ENCODE results near the gene EPHA1. TPM values are rescaled to one million over a fixed set of nuclear protein-coding genes. Genes with fewer than 3 reads are reported as not detected.

Gene EPHA1
- total and polyA plus RNA-seq, 8 donors, result 4.7 to 31.9 (median 10.0) TPM

DNA sequence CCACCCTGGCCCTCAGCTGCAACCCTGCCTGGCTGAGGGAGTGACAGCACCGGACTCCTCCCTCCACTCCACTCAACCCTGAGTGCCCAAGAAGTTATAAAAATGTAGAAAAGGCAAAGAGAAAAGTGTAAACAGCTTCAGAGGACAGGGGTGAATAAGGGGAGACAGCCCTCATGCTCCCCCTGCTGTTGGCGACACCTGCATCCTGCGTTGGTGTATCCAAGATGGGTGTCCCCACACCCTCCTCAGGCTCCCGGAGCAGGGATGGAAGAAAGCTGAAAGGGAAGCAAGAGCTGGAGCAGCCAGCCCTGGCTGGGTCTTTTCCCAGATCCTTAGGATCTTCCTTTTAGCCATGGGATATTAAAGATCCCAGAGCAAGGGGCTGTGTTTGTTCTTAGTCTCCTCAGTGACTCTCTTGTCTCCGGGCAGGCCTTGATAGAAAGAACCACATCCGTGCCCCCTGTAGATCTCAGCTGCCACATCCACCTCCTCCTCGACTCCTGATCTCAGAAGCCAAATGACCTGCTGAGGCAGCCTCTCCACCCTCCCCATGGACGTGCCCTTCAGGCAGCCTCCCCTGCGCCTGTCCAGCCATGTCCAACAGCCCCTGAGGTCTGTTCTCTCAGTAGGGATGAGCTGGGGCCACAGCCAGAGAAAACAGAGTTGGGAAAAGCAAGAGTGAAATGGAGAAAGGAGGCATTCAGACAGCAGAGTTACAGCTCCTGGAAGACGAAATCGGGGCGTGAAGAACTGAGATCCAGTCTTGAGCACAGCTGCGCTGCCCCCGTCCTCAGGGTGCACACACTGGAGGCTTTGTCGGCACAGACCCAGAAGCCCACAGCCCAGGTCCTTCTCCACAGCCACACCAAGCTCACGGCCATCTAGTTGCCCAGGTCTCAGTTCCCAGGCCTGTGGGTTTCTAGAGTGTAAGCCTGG is 52.9 kb downstream of the EPHA1 start:
- H3K27ac ChIP-seq, result no peak overlapping the region
- WGBS, 5 donors, result 85 to 91% (median 89%) methylated on average over 16 of the region's 16 CpGs
- TF ChIP-seq, protein P1, sequence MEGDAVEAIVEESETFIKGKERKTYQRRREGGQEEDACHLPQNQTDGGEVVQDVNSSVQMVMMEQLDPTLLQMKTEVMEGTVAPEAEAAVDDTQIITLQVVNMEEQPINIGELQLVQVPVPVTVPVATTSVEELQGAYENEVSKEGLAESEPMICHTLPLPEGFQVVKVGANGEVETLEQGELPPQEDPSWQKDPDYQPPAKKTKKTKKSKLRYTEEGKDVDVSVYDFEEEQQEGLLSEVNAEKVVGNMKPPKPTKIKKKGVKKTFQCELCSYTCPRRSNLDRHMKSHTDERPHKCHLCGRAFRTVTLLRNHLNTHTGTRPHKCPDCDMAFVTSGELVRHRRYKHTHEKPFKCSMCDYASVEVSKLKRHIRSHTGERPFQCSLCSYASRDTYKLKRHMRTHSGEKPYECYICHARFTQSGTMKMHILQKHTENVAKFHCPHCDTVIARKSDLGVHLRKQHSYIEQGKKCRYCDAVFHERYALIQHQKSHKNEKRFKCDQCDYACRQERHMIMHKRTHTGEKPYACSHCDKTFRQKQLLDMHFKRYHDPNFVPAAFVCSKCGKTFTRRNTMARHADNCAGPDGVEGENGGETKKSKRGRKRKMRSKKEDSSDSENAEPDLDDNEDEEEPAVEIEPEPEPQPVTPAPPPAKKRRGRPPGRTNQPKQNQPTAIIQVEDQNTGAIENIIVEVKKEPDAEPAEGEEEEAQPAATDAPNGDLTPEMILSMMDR (IDR thresholded peaks at IDR 0.05), result no peak
- TF ChIP-seq POLR2AphosphoS5 (IDR thresholded peaks at IDR 0.05), result no peak
- no peak for TF ChIP-seq EP300 (IDR thresholded peaks at IDR 0.05)
- TF ChIP-seq POLR2A (IDR thresholded peaks at IDR 0.05), result no peak

DNA sequence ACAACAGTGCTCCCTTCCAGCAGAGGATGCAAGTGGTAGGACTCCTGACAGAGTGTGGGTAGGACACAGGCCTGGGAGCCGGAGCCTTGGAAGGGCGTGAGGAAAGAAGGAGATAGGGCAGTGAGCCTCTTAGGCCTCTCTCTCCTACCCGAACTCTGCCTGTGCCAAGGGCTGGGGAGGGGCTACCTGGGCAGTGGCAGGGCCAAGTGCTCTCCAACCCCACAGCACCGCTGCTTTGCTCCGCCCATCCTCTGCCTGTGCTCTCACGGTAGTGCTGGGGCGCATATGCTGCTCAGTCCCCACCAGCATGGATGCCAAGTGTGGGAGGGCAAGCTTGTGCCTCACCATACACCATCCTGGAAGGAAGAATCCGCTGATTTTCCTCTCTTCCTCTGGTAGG is 53.7 kb downstream of the EPHA1 start:
- H3K9me3 ChIP-seq, result no peaks in the 10 kb centered on the region
- no peak overlapping the region for H3K4me3 ChIP-seq
- H3K27ac ChIP-seq, result no peak overlapping the region
- peaks cover 0 to 50% (median 4%) of the 10 kb centered on the region in 3 donors for H3K27me3 ChIP-seq
- intact Hi-C loops (cut with DNase I; ENCODE audit: low total_unique reads), result no loop called here
- H3K4me1 ChIP-seq, result no peaks in the 10 kb centered on the region
- no peak for DNase-seq
- TF ChIP-seq POLR2AphosphoS5 (IDR thresholded peaks at IDR 0.05) (no peak), EP300 (IDR thresholded peaks at IDR 0.05) (no peak), POLR2A (IDR thresholded peaks at IDR 0.05) (no peak)
- TF ChIP-seq, protein P1 (IDR thresholded peaks at IDR 0.05), result no peak
- WGBS, 5 donors, result 67 to 80% (median 70%) methylated on average over 7 to 8 of the region's 8 CpGs
- no peaks in the 10 kb centered on the region for H3K36me3 ChIP-seq

More for the DNA sequence above, 52.9 kb downstream of the EPHA1 start:
- Histone ChIP-seq H3K36me3 (no peaks in the 10 kb centered on the region), H3K4me3 (no peak overlapping the region), H3K27me3 (peaks cover 0 to 53% (median 4%) of the 10 kb centered on the region in 3 donors), H3K9me3 (no peaks in the 10 kb centered on the region), H3K4me1 (no peaks in the 10 kb centered on the region)
- intact Hi-C loops (cut with DNase I; ENCODE audit: low total_unique reads), result no loop called here
- no peak for DNase-seq

DNA sequence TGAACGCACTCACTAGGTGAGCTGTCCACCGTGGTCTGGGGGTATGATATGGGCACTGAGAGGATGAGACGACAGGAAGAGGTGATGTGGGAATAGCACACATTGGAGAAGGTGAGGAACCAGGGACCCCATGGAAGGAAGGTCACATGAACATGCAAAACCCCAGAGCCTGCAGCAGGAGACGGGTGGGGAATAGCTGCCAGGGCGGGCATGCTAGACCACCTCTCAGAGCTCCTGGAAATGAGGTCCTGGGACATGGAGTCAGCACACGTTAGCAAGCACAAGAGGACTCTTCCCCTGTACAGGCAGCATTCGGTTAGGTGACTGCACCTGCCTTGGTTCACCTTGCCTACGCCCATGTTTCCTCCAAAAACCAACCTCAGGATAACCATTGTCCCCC is 54.3 kb downstream of the EPHA1 start:
- intact Hi-C loops (cut with DNase I; ENCODE audit: low total_unique reads), result no loop called here
- Histone ChIP-seq H3K4me3 (no peak overlapping the region), H3K27me3 (peaks cover 0 to 44% (median under 1%) of the 10 kb centered on the region in 3 donors), H3K9me3 (no peaks in the 10 kb centered on the region), H3K4me1 (no peaks in the 10 kb centered on the region), H3K27ac (no peak overlapping the region), H3K36me3 (no peaks in the 10 kb centered on the region)
- TF ChIP-seq POLR2AphosphoS5 (IDR thresholded peaks at IDR 0.05), result no peak
- TF ChIP-seq EP300 (IDR thresholded peaks at IDR 0.05), result no peak
- TF ChIP-seq, protein P1 (IDR thresholded peaks at IDR 0.05), result no peak
- no peak for TF ChIP-seq POLR2A (IDR thresholded peaks at IDR 0.05)
- DNase-seq, result no peak
- WGBS, 5 donors, result 87 to 94% (median 90%) methylated on average over 8 of the region's 8 CpGs

DNA sequence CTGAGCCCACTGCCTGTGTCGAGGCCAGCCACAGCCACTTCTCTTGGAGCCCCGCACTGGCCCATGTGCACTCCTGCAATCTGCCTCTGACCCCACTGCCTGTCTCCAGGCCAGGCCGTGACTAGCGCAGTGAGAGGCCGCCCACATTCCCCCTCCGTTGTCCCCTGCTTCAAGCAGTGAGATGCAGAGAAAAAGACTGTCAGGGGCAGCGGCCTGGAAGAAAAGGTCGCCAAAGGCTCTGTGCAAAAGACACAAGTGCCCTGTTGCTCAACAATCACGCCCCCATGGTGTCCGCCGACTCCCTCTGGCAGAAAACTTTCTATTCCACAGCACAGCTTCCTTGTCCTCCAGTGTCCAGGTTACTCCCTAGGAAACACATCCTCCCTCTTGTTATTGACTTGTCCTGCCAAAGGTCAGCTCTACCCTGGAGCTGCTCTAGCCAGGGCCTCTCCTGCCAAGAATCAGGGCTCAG is 56.1 kb downstream of the EPHA1 start:
- Histone ChIP-seq H3K27ac (no peak overlapping the region), H3K27me3 (peaks cover 0 to 36% (median 0%) of the 10 kb centered on the region in 3 donors)

More for the DNA sequence above, 56.1 kb downstream of the EPHA1 start:
- TF ChIP-seq POLR2AphosphoS5 (IDR thresholded peaks at IDR 0.05), result no peak
- TF ChIP-seq, protein P1 (IDR thresholded peaks at IDR 0.05), result no peak
- TF ChIP-seq EP300 (IDR thresholded peaks at IDR 0.05), result no peak
- no peak for TF ChIP-seq POLR2A (IDR thresholded peaks at IDR 0.05)
- DNase-seq, result no peak
- intact Hi-C loops (cut with DNase I; ENCODE audit: low total_unique reads), result no loop called here
- Histone ChIP-seq H3K4me3 (no peak overlapping the region), H3K36me3 (no peaks in the 10 kb centered on the region), H3K4me1 (no peaks in the 10 kb centered on the region), H3K9me3 (no peaks in the 10 kb centered on the region)
- WGBS, 5 donors, result 78 to 90% (median 82%) methylated on average over 11 of the region's 11 CpGs
